GM19468 (cell line): ENCODE measurements around the gene RBM5.

Experiments used
- ATAC-seq: cut with Tn5 transposase; IDR thresholded peaks from one replicate; pipeline ENCODE4 v1.9.1; 2021; ENCODE audit warnings: mild to moderate bottlenecking, moderate library complexity, moderate number of reproducible peaks; ENCODE audit not compliant: unreplicated experiment; ENCODE audit errors: extremely low read depth

The RBM5 gene

GRCh38 chr3:50120364-50121071 is 31.8 kb downstream of the RBM5 start:
- ATAC-seq: no peak

- ATAC-seq: no peak
These were observed 32.6 kb downstream of the RBM5 start for GRCh38 chr3:50121072-50122032.

GRCh38 chr3:50122071-50122470 is 33.4 kb downstream of the RBM5 start:
- ATAC-seq: no peak

GRCh38 chr3:50122661-50123391 is 34.1 kb downstream of the RBM5 start:
- no peak for ATAC-seq

GRCh38 chr3:50123394-50124051 is 34.8 kb downstream of the RBM5 start:
- ATAC-seq: no peak

GRCh38 chr3:50124052-50124799 is 35.5 kb downstream of the RBM5 start:
- ATAC-seq: no peak

GRCh38 chr3:50124800-50125178 is 36.1 kb downstream of the RBM5 start:
- no peak for ATAC-seq

GRCh38 chr3:50125541-50126286 is 37.0 kb downstream of the RBM5 start:
- no peak for ATAC-seq

GRCh38 chr3:50126287-50127211 is 37.8 kb downstream of the RBM5 start:
- no peak for ATAC-seq

- no peak for ATAC-seq
These were observed 38.6 kb downstream of the RBM5 start for GRCh38 chr3:50127251-50127691.

GRCh38 chr3:50128001-50128400 is 39.3 kb downstream of the RBM5 start:
- no peak for ATAC-seq

GRCh38 chr3:50130436-50130835 is 41.7 kb downstream of the RBM5 start:
- no peak for ATAC-seq

GRCh38 chr3:50132421-50133282 is 43.9 kb downstream of the RBM5 start:
- ATAC-seq: no peak

- no peak for ATAC-seq
These were observed 44.5 kb downstream of the RBM5 start for GRCh38 chr3:50133283-50133615.

- ATAC-seq: no peak
These were observed 45.6 kb downstream of the RBM5 start for GRCh38 chr3:50134367-50134766.

GRCh38 chr3:50135964-50136363 is 47.2 kb downstream of the RBM5 start:
- ATAC-seq: no peak
